ENCODE data around the gene DNASE1.
"Not testable (repeated sequence)": the region's sequence is repeated elsewhere in the genome, so short reads cannot be mapped to it uniquely, and the experiment has no call there.

Gene DNASE1

GRCh38 chr16:3641801-3642396, 12.6 kb upstream of the DNASE1 start:
- DNase-seq: no peak

DNA sequence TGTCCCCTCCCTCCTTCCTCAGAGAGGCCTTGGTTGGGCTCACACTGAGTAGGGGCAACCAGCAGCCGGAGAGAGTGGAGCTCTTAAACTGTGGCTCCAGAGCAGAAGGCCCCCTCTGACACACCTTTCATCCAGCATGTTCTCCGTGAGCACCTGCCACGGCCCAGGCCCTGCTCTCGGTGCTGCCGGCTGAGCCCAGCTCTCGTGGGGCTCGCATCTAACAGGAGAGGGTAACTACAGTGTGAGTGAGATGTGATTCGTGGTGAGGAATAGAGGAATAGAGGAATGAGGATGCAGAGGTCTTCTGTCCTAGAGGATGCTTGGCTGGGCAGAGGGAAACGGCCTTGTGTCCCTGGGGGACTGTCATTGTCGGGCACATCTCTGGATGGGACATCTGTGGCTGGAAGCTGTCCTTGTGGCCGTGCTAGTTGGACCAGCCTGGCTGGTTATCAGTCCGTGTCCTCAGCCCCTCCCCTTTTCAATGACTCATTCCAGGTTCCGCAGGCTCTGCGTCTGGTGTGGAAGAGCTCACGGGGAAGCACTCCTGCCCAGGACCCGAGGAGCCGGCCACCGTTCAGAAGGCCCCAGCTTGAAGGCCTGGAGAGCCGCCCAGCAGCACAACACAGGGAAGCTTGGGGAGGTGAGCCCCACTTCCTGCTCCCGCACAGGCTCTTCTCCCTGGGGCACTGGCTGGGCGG, 11.9 kb upstream of the DNASE1 start:
- DNase-seq: no peak

- DNase-seq: no peak
These were observed 11.3 kb upstream of the DNASE1 start for GRCh38 chr16:3643095-3643730.

GRCh38 chr16:3645108-3645503, 9.4 kb upstream of the DNASE1 start:
- DNase-seq: no peak

- no peak for DNase-seq
These were observed 8.8 kb upstream of the DNASE1 start for GRCh38 chr16:3645504-3646347.

DNA sequence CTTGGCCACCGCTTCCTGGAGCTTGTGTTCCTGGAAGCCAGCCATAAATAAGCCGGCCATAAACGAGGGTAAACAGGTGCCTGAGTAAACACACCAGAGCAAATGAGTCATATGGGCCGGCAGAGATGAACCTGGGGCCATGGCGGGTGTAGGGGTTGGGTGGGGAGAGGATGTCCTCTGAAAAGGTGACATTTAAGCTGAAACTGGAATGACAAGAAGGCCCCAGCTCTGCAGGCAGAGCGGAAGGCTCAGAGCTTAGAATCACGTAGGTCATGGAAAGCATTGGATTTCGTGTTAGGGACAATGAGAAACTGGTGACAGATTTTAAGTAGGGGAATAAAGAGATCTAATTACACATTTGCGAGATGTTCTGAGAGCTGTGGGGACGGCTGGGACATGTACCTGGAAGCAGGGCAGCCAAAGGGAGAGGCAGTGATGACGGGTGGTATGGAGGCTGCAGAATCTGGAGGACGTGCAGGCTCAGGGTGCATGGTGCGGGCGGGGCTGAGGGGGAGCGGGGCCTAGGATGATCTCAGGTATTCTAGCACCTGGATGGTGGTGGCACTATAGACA, 8.1 kb upstream of the DNASE1 start:
- no peak for DNase-seq

DNA sequence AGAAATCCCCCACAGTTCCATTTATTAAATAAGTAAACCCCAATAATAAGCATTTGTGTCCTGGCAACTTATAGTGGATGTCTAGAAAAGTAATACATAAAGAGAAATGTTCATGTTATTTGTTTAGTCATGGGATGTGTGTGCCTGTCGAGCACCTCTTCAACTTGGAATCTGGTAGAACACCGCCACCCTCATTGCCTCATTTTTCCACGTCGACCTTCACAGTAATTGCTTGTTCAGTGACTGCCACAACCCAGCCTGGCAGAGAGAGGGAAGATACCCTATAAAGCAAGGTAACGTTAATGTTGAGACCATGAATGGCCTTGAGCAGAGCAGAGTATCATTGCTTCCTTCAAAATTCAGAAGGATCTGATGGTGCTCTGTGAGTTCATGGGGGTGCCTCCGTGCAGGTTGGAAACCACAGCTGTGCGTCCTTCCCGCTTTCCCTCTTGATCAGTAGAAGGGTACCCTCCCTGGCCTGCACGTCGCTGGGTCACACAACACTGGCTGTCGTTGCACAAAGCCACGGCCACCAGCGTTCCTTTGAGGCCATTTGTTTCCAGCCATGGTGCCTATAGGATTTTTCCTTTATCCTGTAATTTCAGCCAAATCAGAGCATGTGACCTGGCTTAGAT, 3.7 kb upstream of the DNASE1 start:
- DNase-seq: no peak

GRCh38 chr16:3651461-3652372, 2.8 kb upstream of the DNASE1 start:
- no peak for DNase-seq

GRCh38 chr16:3652373-3653195, 1.9 kb upstream of the DNASE1 start:
- no peak for DNase-seq

- DNase-seq: no peak
These were observed 522 bp downstream of the DNASE1 start for GRCh38 chr16:3655030-3655395.

- DNase-seq: no peak
These were observed 1.1 kb downstream of the DNASE1 start for GRCh38 chr16:3655396-3656159.

DNA sequence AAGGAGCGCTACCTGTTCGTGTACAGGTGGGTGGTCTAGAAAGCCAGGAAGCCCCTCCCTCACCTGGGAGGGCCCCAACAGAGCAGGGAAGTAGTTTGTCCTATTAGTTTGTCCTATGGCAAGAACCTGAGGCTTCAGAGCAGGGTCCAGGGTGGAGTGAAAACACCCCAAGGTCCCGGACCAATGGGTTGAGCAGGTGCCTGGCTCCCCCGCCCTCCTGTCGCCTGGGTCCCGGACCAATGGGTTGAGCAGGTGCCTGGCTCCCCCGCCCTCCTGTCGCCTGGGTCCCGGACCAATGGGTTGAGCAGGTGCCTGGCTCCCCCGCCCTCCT, 1.6 kb downstream of the DNASE1 start:
- DNase-seq: not testable (repeated sequence)

DNA sequence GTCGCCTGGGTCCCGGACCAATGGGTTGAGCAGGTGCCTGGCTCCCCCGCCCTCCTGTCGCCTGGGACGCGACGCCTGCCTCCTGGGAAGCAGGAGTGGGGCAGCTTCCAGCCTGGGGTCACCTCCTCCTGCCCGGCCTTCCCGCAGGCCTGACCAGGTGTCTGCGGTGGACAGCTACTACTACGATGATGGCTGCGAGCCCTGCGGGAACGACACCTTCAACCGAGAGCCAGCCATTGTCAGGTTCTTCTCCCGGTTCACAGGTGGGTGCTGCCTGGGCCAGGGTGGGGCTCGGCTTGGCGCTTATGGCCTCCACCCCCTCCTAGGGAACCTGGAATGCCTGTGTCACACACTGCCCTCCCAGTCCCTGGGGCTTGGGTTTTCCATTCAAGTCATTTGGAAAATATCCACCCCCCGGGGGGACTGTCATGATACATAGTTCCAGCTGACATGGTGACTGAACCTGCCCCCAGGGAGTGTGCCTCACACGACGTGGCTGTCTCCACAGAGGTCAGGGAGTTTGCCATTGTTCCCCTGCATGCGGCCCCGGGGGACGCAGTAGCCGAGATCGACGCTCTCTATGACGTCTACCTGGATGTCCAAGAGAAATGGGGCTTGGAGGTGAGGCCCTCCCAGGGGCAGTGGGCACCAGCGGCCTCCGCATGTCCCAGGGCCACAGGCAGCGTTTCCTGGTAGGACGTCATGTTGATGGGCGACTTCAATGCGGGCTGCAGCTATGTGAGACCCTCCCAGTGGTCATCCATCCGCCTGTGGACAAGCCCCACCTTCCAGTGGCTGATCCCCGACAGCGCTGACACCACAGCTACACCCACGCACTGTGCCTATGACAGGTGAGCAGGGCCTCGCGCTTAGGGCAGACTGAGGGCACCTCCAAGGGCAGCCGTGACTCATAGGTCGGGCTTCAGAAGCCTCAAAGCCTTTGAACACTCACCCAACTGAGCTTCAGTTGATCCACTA, 2.3 kb downstream of the DNASE1 start:
- DNase-seq: no peak

DNA sequence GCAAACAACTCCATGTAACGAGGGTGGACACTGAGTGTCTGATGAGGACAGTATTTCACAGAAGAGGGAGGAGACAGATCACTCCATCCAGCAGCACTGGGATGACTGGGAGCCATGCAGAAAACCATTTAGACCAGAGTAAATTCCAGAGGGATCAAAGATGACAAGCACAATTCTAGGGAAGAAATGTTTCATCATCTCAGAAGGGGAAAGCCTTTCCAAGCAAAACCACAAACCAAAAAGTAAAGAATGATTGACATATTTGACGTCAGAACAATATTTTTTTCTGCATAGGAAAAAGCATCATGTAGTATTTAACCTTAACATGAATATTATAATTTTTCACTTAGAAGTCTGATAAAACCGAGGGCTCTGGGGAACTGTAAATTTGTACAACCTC, 4.8 kb downstream of the DNASE1 start:
- DNase-seq: no peak

GRCh38 chr16:3661311-3661710, 6.8 kb downstream of the DNASE1 start:
- DNase-seq: no peak

DNA sequence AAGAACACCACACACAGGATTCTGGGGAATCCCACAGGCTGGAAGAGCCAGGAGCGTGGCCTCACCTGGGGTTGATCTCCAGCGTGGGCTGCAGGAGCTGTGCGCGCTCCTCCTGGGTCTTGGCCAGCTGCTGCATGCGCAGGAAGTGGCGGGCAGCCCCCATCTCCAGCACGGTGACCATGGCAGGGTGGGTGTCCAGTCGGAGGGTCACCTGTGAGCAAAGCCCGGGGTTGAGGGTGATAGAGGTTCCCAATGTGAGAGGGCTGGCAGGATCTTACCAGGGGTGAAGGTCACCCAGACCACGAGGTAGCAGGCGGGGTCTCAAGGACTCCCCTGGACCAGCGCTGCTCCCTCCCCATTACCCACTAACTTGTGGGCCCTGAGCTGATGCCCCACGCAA, 7.4 kb downstream of the DNASE1 start:
- no peak for DNase-seq

DNA sequence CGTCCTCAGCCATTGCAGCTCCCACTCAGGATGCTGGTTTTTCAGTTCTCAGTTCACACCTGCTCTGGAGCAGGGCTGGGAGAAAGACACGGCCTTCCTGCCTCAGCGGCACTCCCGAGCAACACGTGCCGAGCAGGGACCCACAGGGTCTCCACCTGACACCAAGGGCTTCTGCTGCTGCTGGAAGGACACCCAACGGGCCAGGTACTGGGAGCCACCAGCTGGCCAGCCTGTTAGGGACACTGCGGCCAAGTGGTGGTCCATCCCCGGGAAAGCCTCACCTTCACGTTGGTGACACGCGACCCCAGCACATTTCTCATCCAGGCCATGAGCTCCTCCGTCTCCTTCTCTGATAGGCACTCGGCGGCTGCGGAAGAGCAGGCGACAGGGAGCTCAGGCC, 8.1 kb downstream of the DNASE1 start:
- no peak for DNase-seq

DNA sequence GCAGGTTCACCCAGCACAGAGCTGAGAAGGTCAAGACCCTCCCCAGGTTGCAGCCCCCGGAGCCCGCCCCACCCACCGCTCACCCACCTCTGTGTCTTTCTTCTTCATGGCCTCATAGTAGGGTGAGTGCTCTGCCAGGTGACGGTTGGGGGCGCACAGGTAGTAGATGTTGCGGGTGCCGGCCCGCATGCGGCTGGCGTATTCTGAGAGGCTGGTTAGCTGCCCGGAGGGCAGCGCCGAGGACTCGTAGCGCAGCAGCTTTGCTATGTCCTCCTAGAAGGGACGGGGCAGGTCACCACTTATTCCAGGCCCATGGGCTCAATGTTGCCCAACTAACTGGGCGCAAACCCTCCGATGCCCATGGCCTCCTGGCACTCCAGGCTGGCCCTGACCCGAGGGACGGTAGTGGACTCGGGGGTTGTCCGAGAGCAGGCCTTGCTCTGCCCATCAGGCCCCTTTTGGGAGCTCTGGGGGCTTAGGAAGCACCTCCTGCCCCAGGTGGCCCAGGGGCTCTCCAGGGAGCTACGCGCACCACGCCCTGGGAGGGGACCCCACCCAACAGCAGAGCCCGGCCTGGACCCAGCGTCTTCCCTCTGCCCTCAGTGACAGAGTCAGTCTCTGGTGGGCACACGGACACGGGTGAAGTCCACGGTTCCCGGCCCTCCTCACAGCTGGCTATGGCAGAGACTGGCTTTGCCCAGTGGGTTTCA, 9.9 kb downstream of the DNASE1 start:
- DNase-seq: no peak

All from CD4-positive, alpha-beta T cell treated with Interleukin-10 for 1 hour (primary cell).